PC-9 (cell line): Measurements from ENCODE around the gene RAB40C. TPM values are rescaled to one million over a fixed set of nuclear protein-coding genes. Genes with fewer than 3 reads are reported as not detected.

Experiments
- BruUV-seq: library from RNA; stranded (reverse); fragments of 400-500 nt; replicated peaks from 2 replicates; lab custom pipeline; 2021; lab: Mats Ljungman, UMichigan
- CTCF ChIA-PET: fragments of 300-600 bp; sonication (Branson Sonifier 250); formaldehyde crosslinking; loops from one replicate; lab custom pipeline; 2022; ENCODE audit warnings: antibody characterized with exemption; lab: Charles Lee
- POLR2A ChIA-PET: fragments of 300-600 bp; sonication (Branson Sonifier 250); formaldehyde crosslinking; loops from one replicate; lab custom pipeline; 2022; ENCODE audit warnings: antibody characterized with exemption; ENCODE audit not compliant: unreplicated experiment; lab: Charles Lee
- DNase-seq, 2 experiments: peaks; one replicate each; pipeline versions ENCODE4 v3.0.0 to v3.0.0-alpha.2; 2015 to 2022; ENCODE audit warnings: mixed read lengths in 1 of 2
- H2AFZ ChIP-seq: fragments of 200-600 bp; sonication (generic); 2 replicates; pipeline ENCODE4 v1.8.1; 2017; ENCODE audit warnings: antibody characterized with exemption
- H3F3A ChIP-seq: fragments of 200-600 bp; sonication (generic); 2 replicates; pipeline ENCODE4 v1.8.1; 2017; ENCODE audit warnings: antibody characterized with exemption, mild to moderate bottlenecking, low read depth; ENCODE audit not compliant: insufficient read depth
- H3K27ac ChIP-seq: fragments of 200-600 bp; sonication (generic); 2 replicates; pipeline ENCODE4 v1.6.1; 2016; ENCODE audit warnings: mixed run types
- H3K27me3 ChIP-seq: fragments of 200-600 bp; sonication (generic); 2 replicates; pipeline ENCODE4 v1.6.1; 2016; ENCODE audit warnings: low read depth, mixed run types; ENCODE audit not compliant: insufficient read depth
- H3K36me3 ChIP-seq: fragments of 200-600 bp; sonication (generic); 2 replicates; pipeline ENCODE4 v1.6.1; 2016; ENCODE audit warnings: low read depth, mixed run types
- H3K4me1 ChIP-seq: fragments of 200-600 bp; sonication (generic); replicated peaks from 2 replicates; pipeline ENCODE4 v1.6.1; 2016; ENCODE audit warnings: mixed run types; ENCODE audit not compliant: insufficient read depth
- H3K4me2 ChIP-seq: fragments of 200-600 bp; sonication (generic); 2 replicates; pipeline ENCODE4 v1.6.1; 2017; ENCODE audit warnings: mixed run types
- H3K4me3 ChIP-seq: fragments of 200-600 bp; sonication (generic); 2 replicates; pipeline ENCODE4 v1.6.1; 2016; ENCODE audit warnings: mixed run types
- H3K79me2 ChIP-seq: fragments of 200-600 bp; sonication (generic); 2 replicates; pipeline ENCODE4 v1.6.1; 2017; ENCODE audit warnings: low read depth, mixed run types
- H3K9me2 ChIP-seq: fragments of 200-600 bp; sonication (generic); 2 replicates; pipeline ENCODE4 v1.8.1; 2017; ENCODE audit warnings: mild to moderate bottlenecking; ENCODE audit not compliant: insufficient read depth
- H3K9me3 ChIP-seq: fragments of 200-600 bp; sonication (generic); 2 replicates; pipeline ENCODE4 v1.8.1; 2016; ENCODE audit warnings: low read depth; ENCODE audit not compliant: insufficient read depth
- H4K20me1 ChIP-seq: fragments of 200-600 bp; sonication (generic); 2 replicates; pipeline ENCODE4 v1.8.1; 2017; ENCODE audit not compliant: insufficient read depth
- CTCF ChIP-seq: fragments of 200-600 bp; sonication (generic); conservative IDR thresholded peaks from 2 replicates; pipeline ENCODE4 v1.6.1; 2017; ENCODE audit warnings: mixed run types, antibody characterized with exemption, mild to moderate bottlenecking, moderate library complexity
- EZH2 ChIP-seq: fragments of 200-600 bp; sonication (generic); IDR thresholded peaks from 2 replicates; pipeline ENCODE4 v1.8.0; 2017; ENCODE audit warnings: antibody characterized with exemption, low read depth
- intact Hi-C: fragments of 100-400 bp; cut with micrococcal nuclease; formaldehyde crosslinking; loops from one replicate; pipeline ENCODE4 v1.10.0; 2022; ENCODE audit not compliant: unreplicated experiment
- total RNA-seq: library from RNA; stranded (reverse); gene quantifications from 2 replicates; pipeline ENCODE4 v1.2.3, GENCODE V29; 2021

Gene RAB40C
- total RNA-seq, 1 experiment from 2014 or later = 47.1 TPM

DNA sequence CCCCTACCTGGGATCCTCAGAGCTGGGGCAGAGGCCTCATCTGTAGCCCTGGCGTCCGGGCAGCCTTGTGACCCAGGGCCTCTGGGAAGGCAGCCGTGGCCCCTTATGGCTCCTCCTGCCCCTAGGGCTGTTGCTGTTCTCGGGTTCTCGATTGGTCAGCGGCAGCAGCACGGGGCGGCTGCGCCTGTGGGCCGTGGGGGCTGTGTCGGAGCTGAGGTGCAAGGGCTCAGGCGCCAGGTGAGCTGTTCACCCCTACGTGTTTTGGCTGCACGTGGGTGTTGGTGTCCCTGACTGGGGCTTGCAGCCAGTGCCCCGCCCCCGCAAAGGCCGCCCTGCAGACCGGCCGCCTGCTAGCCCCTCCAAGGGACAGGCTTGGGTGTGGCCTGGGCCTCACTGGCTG, 72.2 kb downstream of the RAB40C start:
- no peak overlapping the region for H2AFZ ChIP-seq
- ChIA-PET CTCF (no interaction called here), POLR2A (no interaction called here)
- no peak overlapping the region for H3K4me3 ChIP-seq
- no peaks in the 10 kb centered on the region for H3K9me3 ChIP-seq
- H3K36me3 ChIP-seq = no peaks in the 10 kb centered on the region
- H3F3A ChIP-seq = peaks cover 11% of the 10 kb centered on the region
- DNase-seq = no peak
- no TSS peak for BruUV-seq
- H3K9me2 ChIP-seq = no peaks in the 10 kb centered on the region
- no peak overlapping the region for H3K27ac ChIP-seq
- 0 out of 2 replicates have a peak, but pooled peaks cover 4% of the 10 kb centered on the region for H4K20me1 ChIP-seq
- H3K27me3 ChIP-seq = no peaks in the 10 kb centered on the region
- no peaks in the 10 kb centered on the region for H3K79me2 ChIP-seq
- peaks cover 7% of the 10 kb centered on the region; the same call in 1 of the 2 replicates for H3K4me1 ChIP-seq
- no peak overlapping the region for H3K4me2 ChIP-seq
- intact Hi-C loops = no loop called here
- TF ChIP-seq CTCF (no peak), EZH2 (no peak)

- no peak for DNase-seq
- Histone ChIP-seq H3K27ac (no peak overlapping the region), H3K4me3 (no peak overlapping the region), H3F3A (peaks cover 16% of the 10 kb centered on the region), H3K9me2 (no peaks in the 10 kb centered on the region), H2AFZ (no peak overlapping the region), H3K27me3 (no peaks in the 10 kb centered on the region), H3K9me3 (no peaks in the 10 kb centered on the region), H4K20me1 (0 out of 2 replicates have a peak, but pooled peaks cover 4% of the 10 kb centered on the region), H3K79me2 (no peaks in the 10 kb centered on the region), H3K4me2 (no peak overlapping the region), H3K4me1 (peaks cover 9% of the 10 kb centered on the region), H3K36me3 (no peaks in the 10 kb centered on the region)
- BruUV-seq = no TSS peak
- ChIA-PET CTCF (no interaction called here), POLR2A (no interaction called here)
- TF ChIP-seq EZH2 = no peak
- no peak for TF ChIP-seq CTCF
- intact Hi-C loops = no loop called here
Observed at GRCh38 chr16:662597-662996, 72.7 kb downstream of the RAB40C start.

DNA sequence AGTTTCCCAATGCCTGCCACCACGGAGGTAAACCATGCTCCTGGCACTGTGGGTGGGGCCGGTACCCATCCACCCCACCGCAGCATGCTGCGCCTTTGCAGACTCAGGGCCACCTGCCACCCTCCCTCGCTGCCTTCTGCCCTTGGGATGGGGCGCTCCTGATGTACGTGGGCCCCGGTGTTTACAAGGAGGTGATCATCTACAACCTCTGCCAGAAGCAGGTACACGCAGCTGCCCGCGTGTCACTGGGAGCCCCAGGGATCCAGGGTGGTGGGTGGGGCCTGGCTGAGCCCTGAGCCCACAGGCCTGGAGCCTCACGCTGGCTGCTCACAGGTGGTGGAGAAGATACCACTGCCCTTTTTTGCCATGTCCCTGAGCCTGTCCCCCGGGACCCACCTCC, 76.7 kb downstream of the RAB40C start:
- Histone ChIP-seq H2AFZ (no peak overlapping the region), H3K9me3 (no peaks in the 10 kb centered on the region), H3K4me2 (no peak overlapping the region), H3K36me3 (no peaks in the 10 kb centered on the region), H3K9me2 (no peaks in the 10 kb centered on the region), H3K79me2 (peaks cover 21% of the 10 kb centered on the region), H3K4me1 (peaks cover 9% of the 10 kb centered on the region; the same call in 1 of the 2 replicates), H3F3A (peaks cover 16% of the 10 kb centered on the region; the same call in 1 of the 2 replicates), H3K27me3 (no peaks in the 10 kb centered on the region), H3K27ac (no peak overlapping the region), H3K4me3 (no peak overlapping the region), H4K20me1 (no peaks in the 10 kb centered on the region; the same call in 1 of the 2 replicates)
- intact Hi-C loops = loop anchor here (5.0 kb wide), 1 partner anchor 39 kb away; no protein-coding TSS in a partner anchor
- no peak for TF ChIP-seq CTCF
- TF ChIP-seq EZH2 = no peak
- ChIA-PET POLR2A (no interaction called here), CTCF (no interaction called here)
- BruUV-seq = no TSS peak
- no peak for DNase-seq
